ENCODE data around the gene AXL.

DNA sequence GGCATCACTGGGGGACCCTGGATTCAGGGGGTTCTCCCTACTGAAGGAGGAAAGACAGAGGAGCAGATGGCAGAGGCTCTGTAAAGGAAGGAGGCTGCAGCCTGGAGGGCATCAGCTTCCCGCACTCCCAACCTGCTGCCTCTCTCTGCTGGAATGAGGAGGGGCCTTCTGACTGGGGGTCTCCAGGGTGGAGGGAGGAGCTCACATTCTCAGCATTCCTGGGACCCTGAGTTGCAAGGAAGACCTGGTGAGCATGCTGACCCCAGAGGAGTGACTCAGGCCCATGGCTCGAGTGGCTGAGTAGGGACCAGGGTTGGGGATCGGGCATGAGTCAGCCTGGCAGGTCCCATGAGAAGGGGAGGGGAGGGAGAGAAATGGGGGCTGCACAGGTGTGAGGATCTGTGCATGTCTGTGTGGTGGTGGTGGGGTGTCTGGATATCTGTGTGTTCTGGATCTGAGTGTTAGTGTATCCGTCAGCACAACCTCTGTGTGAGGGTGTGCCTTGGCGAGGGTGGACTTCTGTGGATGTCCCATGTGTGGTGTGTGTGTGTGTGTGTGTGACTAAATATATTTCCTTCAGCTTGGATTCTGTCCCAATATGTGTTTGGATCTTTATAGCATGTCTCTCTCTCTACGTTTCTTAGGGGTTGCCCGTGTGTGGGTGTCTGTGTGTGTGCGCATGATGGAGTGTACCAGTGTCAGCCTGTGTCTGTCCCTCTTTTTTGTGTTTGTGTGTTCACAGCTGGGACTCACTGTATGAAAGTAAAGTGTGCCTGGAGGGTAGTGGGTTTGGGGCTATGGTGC lies 4.6 kb downstream of the AXL start:
- TF ChIP-seq, protein P1, sequence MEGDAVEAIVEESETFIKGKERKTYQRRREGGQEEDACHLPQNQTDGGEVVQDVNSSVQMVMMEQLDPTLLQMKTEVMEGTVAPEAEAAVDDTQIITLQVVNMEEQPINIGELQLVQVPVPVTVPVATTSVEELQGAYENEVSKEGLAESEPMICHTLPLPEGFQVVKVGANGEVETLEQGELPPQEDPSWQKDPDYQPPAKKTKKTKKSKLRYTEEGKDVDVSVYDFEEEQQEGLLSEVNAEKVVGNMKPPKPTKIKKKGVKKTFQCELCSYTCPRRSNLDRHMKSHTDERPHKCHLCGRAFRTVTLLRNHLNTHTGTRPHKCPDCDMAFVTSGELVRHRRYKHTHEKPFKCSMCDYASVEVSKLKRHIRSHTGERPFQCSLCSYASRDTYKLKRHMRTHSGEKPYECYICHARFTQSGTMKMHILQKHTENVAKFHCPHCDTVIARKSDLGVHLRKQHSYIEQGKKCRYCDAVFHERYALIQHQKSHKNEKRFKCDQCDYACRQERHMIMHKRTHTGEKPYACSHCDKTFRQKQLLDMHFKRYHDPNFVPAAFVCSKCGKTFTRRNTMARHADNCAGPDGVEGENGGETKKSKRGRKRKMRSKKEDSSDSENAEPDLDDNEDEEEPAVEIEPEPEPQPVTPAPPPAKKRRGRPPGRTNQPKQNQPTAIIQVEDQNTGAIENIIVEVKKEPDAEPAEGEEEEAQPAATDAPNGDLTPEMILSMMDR (IDR thresholded peaks at IDR 0.05 in 8 of 11, conservative IDR thresholded peaks at IDR 0.05 in 3 of 11), result no peak
- TF ChIP-seq POLR2A (IDR thresholded peaks at IDR 0.05), result no peak
